Measurements from ENCODE around the gene ATG16L1. TPM values are rescaled to one million over a fixed set of nuclear protein-coding genes. Genes with fewer than 3 reads are reported as not detected.

The ATG16L1 gene
- total RNA-seq, 3 donors from 2014 or later (not counting 1 experiment from before 2014, with no cell fraction given), result 106 to 142 (median 117) TPM

DNA sequence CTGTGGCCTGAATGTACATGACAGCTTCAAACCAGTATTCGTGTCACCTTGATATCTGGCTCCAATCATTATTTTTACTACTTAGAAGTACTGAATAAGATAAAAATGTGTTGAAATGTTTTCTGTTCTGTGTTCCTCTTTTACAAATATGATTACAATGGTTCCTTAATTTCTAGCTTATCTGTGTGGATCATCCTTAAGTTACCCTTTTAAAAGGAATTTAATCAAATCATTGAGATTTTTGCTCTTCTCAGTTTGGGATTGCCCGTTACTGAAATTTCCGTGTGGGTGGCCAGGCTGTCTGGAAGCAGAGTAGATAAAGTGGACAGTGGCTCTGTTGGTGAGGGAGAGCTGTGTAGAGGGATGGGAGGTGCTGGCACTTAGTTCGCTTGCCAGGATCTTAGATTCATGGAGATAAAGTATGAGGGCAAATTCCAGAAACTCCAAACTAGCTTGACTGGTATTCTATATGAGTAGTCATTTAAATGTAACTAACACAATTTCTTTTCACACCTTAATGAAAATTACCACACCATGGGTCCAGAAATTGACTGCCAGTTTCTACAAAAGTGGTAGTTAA, 28.7 kb downstream of the ATG16L1 start:
- Mint-ChIP-seq H3K9me3 (no peaks in the 10 kb centered on the region), H3K27ac (peak overlapping the region in 1 of 2 donors; percentile 62), H3K4me1 (peaks cover 24 to 37% of the 10 kb centered on the region in 2 donors), H3K4me3 (no peak overlapping the region), H3K36me3 (peaks cover 53% of the 10 kb centered on the region), H3K27me3 (ENCODE audit: low read depth in 2 of 2) (no peaks in the 10 kb centered on the region)
- 87% methylated on average over 3 of the region's 4 CpGs for WGBS (ENCODE audit: insufficient coverage)
- Histone ChIP-seq H3K9me3 (ENCODE audit: control insufficient read depth, insufficient read depth, low read length) (no peaks in the 10 kb centered on the region), H3K27ac (ENCODE audit: low read length) (no peak overlapping the region), H3K4me1 (ENCODE audit: control insufficient read depth, insufficient read depth, low read length) (peaks cover 14% of the 10 kb centered on the region), H3K4me3 (ENCODE audit: low read length) (no peak overlapping the region), H3K36me3 (ENCODE audit: control insufficient read depth, insufficient read depth, low read length) (peaks cover 84% of the 10 kb centered on the region), H3K27me3 (ENCODE audit: control insufficient read depth, insufficient read depth, low read length) (no peaks in the 10 kb centered on the region)
- ATAC-seq (peak in 1 of 3 donors; percentile 28), DNase-seq (no peak)
- intact Hi-C loops (cut with micrococcal nuclease), result no loop called here
- TF ChIP-seq CTCF (IDR thresholded peaks at IDR 0.05), result no peak

DNA sequence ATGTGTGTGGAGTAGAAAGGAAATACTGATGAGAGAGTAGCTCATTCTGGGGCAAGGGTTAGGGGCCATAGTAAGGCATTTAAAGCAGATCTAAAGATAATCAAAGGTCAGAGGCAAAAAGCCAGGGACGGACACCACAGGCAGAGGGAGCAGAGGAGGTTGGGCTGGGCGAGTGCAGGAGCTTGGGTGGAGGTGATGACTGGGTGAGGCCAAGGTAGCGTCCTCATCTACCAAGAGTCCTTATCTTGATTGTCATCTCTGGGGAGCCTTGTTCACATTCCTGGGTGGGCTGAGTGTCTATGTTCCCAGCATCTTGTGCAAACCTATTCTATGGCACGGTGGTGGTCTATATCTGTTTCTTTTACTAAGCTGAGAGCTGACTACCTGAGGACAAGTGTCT, 30.1 kb downstream of the ATG16L1 start:
- TF ChIP-seq CTCF (IDR thresholded peaks at IDR 0.05), result no peak
- WGBS (ENCODE audit: insufficient coverage), result 81% methylated on average over 4 of the region's 4 CpGs
- Mint-ChIP-seq H3K27me3 (ENCODE audit: low read depth in 2 of 2) (no peaks in the 10 kb centered on the region), H3K4me3 (peak overlapping the region; percentile 37), H3K36me3 (peaks cover 54% of the 10 kb centered on the region), H3K4me1 (peaks cover 24 to 42% of the 10 kb centered on the region in 2 donors), H3K27ac (peak overlapping the region; percentile 62 to 72), H3K9me3 (no peaks in the 10 kb centered on the region)
- Histone ChIP-seq H3K36me3 (ENCODE audit: control insufficient read depth, insufficient read depth, low read length) (peaks cover 84% of the 10 kb centered on the region), H3K4me3 (ENCODE audit: low read length) (no peak overlapping the region), H3K9me3 (ENCODE audit: control insufficient read depth, insufficient read depth, low read length) (no peaks in the 10 kb centered on the region), H3K4me1 (ENCODE audit: control insufficient read depth, insufficient read depth, low read length) (peaks cover 14% of the 10 kb centered on the region), H3K27ac (ENCODE audit: low read length) (peak overlapping the region; percentile 28), H3K27me3 (ENCODE audit: control insufficient read depth, insufficient read depth, low read length) (no peaks in the 10 kb centered on the region)
- intact Hi-C loops (cut with micrococcal nuclease), result no loop called here
- ATAC-seq, result peak; percentile 15 to 35 (median 33)
- no peak for DNase-seq

DNA sequence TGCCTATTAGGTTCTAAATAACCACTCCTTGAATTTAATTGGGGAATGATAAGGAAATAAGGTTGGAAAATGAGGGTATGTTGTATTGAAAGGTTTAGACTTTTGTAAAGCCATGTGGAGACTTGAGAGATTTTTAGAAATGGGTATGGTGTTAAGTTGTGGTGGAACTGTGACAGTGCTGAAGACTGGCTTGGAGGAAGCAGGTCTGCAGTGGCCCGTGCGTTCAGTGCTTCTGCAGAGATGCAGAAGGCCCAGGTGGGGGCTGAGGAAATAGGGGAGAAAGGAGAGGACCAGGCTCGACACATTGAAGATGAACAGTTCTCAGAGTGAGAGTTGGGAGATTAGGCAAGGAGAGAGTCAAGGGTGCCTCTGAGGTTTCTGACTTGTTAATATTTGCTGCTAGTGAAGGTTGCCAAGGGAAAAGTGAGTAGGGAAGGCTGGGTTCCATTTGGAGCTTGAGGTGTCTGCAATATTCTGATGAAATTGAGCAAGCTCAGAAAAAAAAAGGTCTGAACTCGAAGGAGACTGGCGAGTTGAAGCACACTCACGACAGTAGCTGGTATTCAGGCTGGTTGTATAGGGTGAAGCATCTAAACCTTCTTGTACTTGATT, 30.6 kb downstream of the ATG16L1 start:
- Mint-ChIP-seq H3K27ac (peak overlapping the region; percentile 62 to 72), H3K4me1 (peaks cover 24 to 45% of the 10 kb centered on the region in 2 donors), H3K4me3 (peak overlapping the region; percentile 37), H3K27me3 (ENCODE audit: low read depth in 2 of 2) (no peaks in the 10 kb centered on the region), H3K36me3 (peaks cover 54% of the 10 kb centered on the region), H3K9me3 (no peaks in the 10 kb centered on the region)
- Histone ChIP-seq H3K36me3 (ENCODE audit: control insufficient read depth, insufficient read depth, low read length) (peaks cover 82% of the 10 kb centered on the region), H3K4me3 (ENCODE audit: low read length) (no peak overlapping the region), H3K27me3 (ENCODE audit: control insufficient read depth, insufficient read depth, low read length) (no peaks in the 10 kb centered on the region), H3K4me1 (ENCODE audit: control insufficient read depth, insufficient read depth, low read length) (peaks cover 14% of the 10 kb centered on the region), H3K27ac (ENCODE audit: low read length) (peak overlapping the region; percentile 28), H3K9me3 (ENCODE audit: control insufficient read depth, insufficient read depth, low read length) (no peaks in the 10 kb centered on the region)
- DNase-seq (peak in 1 of 2 donors; percentile 31), ATAC-seq (peak; percentile 87 to 96 (median 90))
- WGBS (ENCODE audit: insufficient coverage), result 73% methylated on average over 6 of the region's 6 CpGs
- intact Hi-C loops (cut with micrococcal nuclease), result no loop called here
- TF ChIP-seq CTCF (IDR thresholded peaks at IDR 0.05), result no peak

All from natural killer cell (primary cell).